Liver (tissue), 9 donors: Measurements from ENCODE around the gene ZNF415. TPM values are rescaled to one million over a fixed set of nuclear protein-coding genes. Genes with fewer than 3 reads are reported as not detected.

Experiments
- DNase-seq: peaks from one replicate; pipeline ENCODE4 v3.0.0-alpha.2; 2017; ENCODE audit warnings: low spot score
- H3K27ac ChIP-seq, 2 donors: one replicate each; pipeline ENCODE4 v1.7.0; 2013; ENCODE audit warnings: inconsistent platforms in 2 of 2, low read length in 2 of 2, control low read depth in 1 of 2, low read depth in 1 of 2, mild to moderate bottlenecking in 1 of 2
- H3K27me3 ChIP-seq, 4 donors: one replicate each; pipeline versions ENCODE4 v1.6.1 to v1.7.0; 2013; ENCODE audit warnings: low read length in 3 of 4, inconsistent platforms in 1 of 4, mild to moderate bottlenecking in 1 of 4, moderate library complexity in 1 of 4; ENCODE audit not compliant: control insufficient read depth in 4 of 4, insufficient read depth in 4 of 4
- H3K36me3 ChIP-seq, 4 donors: one replicate each; pipeline versions ENCODE4 v1.6.1 to v1.7.0; 2013; ENCODE audit warnings: low read length in 3 of 4, mild to moderate bottlenecking in 3 of 4, low read depth in 1 of 4, moderate library complexity in 1 of 4; ENCODE audit not compliant: control insufficient read depth in 4 of 4, insufficient read depth in 3 of 4
- H3K4me1 ChIP-seq, 4 donors: one replicate each; pipeline versions ENCODE4 v1.6.1 to v1.7.0; 2013; ENCODE audit warnings: low read length in 3 of 4, mild to moderate bottlenecking in 3 of 4, moderate library complexity in 1 of 4; ENCODE audit not compliant: control insufficient read depth in 4 of 4, insufficient read depth in 4 of 4
- H3K4me3 ChIP-seq, 3 donors: one replicate each; pipeline versions ENCODE4 v1.6.1 to v1.7.0; 2013; ENCODE audit warnings: low read length in 3 of 3, control low read depth in 1 of 3, low read depth in 1 of 3, mild to moderate bottlenecking in 1 of 3
- H3K9ac ChIP-seq, 2 donors: one replicate each; pipeline ENCODE4 v1.7.0; 2013; ENCODE audit warnings: low read length in 2 of 2, mild to moderate bottlenecking in 2 of 2, moderate library complexity in 2 of 2, control low read depth in 1 of 2, low read depth in 1 of 2
- H3K9me3 ChIP-seq, 4 donors: one replicate each; pipeline versions ENCODE4 v1.6.1 to v1.7.0; 2013; ENCODE audit warnings: low read length in 3 of 4; ENCODE audit not compliant: control insufficient read depth in 4 of 4
- ATF3 ChIP-seq: IDR thresholded peaks from 2 replicates; pipeline ENCODE4 v1.6.1; 2016; ENCODE audit warnings: antibody characterized with exemption
- CTCF ChIP-seq: fragments of 150-350 bp; IDR thresholded peaks from 2 replicates; pipeline ENCODE4 v1.5.1; 2017; ENCODE audit warnings: improper control_type of control experiment, low read depth, low read length; ENCODE audit not compliant: missing input control
- EGR1 ChIP-seq, 2 donors: IDR thresholded peaks; 2 replicates each; pipeline ENCODE4 v1.6.1; 2016 to 2018; ENCODE audit warnings: antibody characterized with exemption in 2 of 2, low read depth in 2 of 2
- FOXA1 ChIP-seq: IDR thresholded peaks from 2 replicates; pipeline ENCODE4 v1.6.1; 2016; ENCODE audit warnings: antibody characterized with exemption
- FOXA2 ChIP-seq: IDR thresholded peaks from 2 replicates; pipeline ENCODE4 v1.6.1; 2016; ENCODE audit warnings: antibody characterized with exemption
- GABPA ChIP-seq, 2 donors: IDR thresholded peaks in 1 of 2; conservative IDR thresholded peaks in 1 of 2; 2 replicates each; pipeline ENCODE4 v1.6.1; 2016; ENCODE audit warnings: antibody characterized with exemption in 2 of 2, mild to moderate bottlenecking in 1 of 2, moderate library complexity in 1 of 2
- HNF4A ChIP-seq, 2 donors: conservative IDR thresholded peaks; 2 replicates each; pipeline ENCODE4 v1.6.1; 2016; ENCODE audit warnings: antibody characterized with exemption in 2 of 2, mild to moderate bottlenecking in 2 of 2
- HNF4G ChIP-seq: IDR thresholded peaks from 2 replicates; pipeline ENCODE4 v1.6.1; 2016; ENCODE audit warnings: antibody characterized with exemption
- JUND ChIP-seq, 2 donors: IDR thresholded peaks; 2 replicates each; pipeline ENCODE4 v1.6.1; 2016; ENCODE audit warnings: antibody characterized with exemption in 2 of 2
- MAX ChIP-seq: IDR thresholded peaks from 2 replicates; pipeline ENCODE4 v1.6.1; 2016; ENCODE audit warnings: antibody characterized with exemption
- NR2F2 ChIP-seq: IDR thresholded peaks from 2 replicates; pipeline ENCODE4 v1.6.1; 2016; ENCODE audit warnings: antibody characterized with exemption
- RAD21 ChIP-seq, 2 donors: IDR thresholded peaks; 2 replicates each; pipeline ENCODE4 v1.6.1; 2016; ENCODE audit warnings: antibody characterized with exemption in 2 of 2, mild to moderate bottlenecking in 2 of 2
- REST ChIP-seq: IDR thresholded peaks from 2 replicates; pipeline ENCODE4 v1.6.1; 2016; ENCODE audit warnings: antibody characterized with exemption, mild to moderate bottlenecking
- RXRA ChIP-seq, 2 donors: IDR thresholded peaks; 2 replicates each; pipeline ENCODE4 v1.6.1; 2017 to 2018; ENCODE audit warnings: antibody characterized with exemption in 2 of 2, mild to moderate bottlenecking in 1 of 2
- SP1 ChIP-seq: IDR thresholded peaks from 2 replicates; pipeline ENCODE4 v1.6.1; 2018; ENCODE audit warnings: antibody characterized with exemption, mild to moderate bottlenecking
- TAF1 ChIP-seq: conservative IDR thresholded peaks from 2 replicates; pipeline ENCODE4 v1.6.1; 2016; ENCODE audit warnings: antibody characterized with exemption, mild to moderate bottlenecking
- YY1 ChIP-seq: IDR thresholded peaks from 2 replicates; pipeline ENCODE4 v1.6.1; 2016; ENCODE audit warnings: antibody characterized with exemption, mild to moderate bottlenecking
- ZBTB33 ChIP-seq: IDR thresholded peaks from 2 replicates; pipeline ENCODE4 v1.6.1; 2016; ENCODE audit warnings: antibody characterized with exemption
- WGBS: extraction: QIAGEN DNeasy Blood & Tissue Kit; methylation state at CpG from one replicate; pipeline ENCODE4 v1.1.7; 2013; 5-methylcytosine and 5-hydroxymethylcytosine counted together
- polyA plus RNA-seq, 2 donors: library from polyadenylated mRNA; stranded (reverse) in 1 of 2; unstranded in 1 of 2; fragments of 200-250 nt in 1 of 2; fragments of >200 nt in 1 of 2; fragmentation: Nextera tagmentation in 1 of 2; extraction: Ambion mirVana in 1 of 2; gene quantifications; one replicate each; pipeline versions ENCODE4 v1.2.1 to v1.2.3, GENCODE V29; 2013 to 2015
- total RNA-seq, 2 donors: library from RNA; depleted of rRNA; stranded (reverse); fragments of >200 nt; gene quantifications; one replicate each; pipeline ENCODE4 v1.2.3, GENCODE V29; 2014
- donor health status: healthy.
- donor health status: healthy.
- donor health status: healthy.
- donor health status: healthy.
- donor health status: healthy.

ZNF415 gene
- total and polyA plus RNA-seq, 4 donors = 0.65 to 2.4 (median 1.2) TPM

- peaks cover 21 to 48% (median 36%) of the 10 kb centered on the region in 4 donors for H3K9me3 ChIP-seq
- 95% methylated on average over 4 of the region's 4 CpGs for WGBS
Measured at GRCh38 chr19:53140351-53140750, 7.6 kb upstream of the ZNF415 start.

GRCh38 chr19:53136432-53136831 lies 3.7 kb upstream of the ZNF415 start:
- no peaks in the 10 kb centered on the region for H3K27me3 ChIP-seq
- no peak overlapping the region for H3K4me3 ChIP-seq
- DNase-seq = no peak
- TF ChIP-seq MAX (no peak), SP1 (no peak), FOXA1 (no peak), JUND (IDR thresholded peaks at IDR 0.05) (no peak), NR2F2 (no peak), HNF4A (conservative IDR thresholded peaks at IDR 0.05) (no peak), EGR1 (IDR thresholded peaks at IDR 0.05; ENCODE audit: low read depth in 2 of 2) (no peak), HNF4G (no peak), TAF1 (no peak), GABPA (IDR thresholded peaks at IDR 0.05 in 1 of 2, conservative IDR thresholded peaks at IDR 0.05 in 1 of 2) (no peak), RAD21 (IDR thresholded peaks at IDR 0.05) (no peak), REST (no peak), RXRA (IDR thresholded peaks at IDR 0.05) (no peak), ATF3 (no peak), YY1 (no peak), ZBTB33 (no peak), CTCF (no peak), FOXA2 (no peak)
- no peak overlapping the region for H3K27ac ChIP-seq
- H3K9me3 ChIP-seq = peaks cover 16 to 35% (median 29%) of the 10 kb centered on the region in 4 donors
- peaks cover 0 to 1% (median 0%) of the 10 kb centered on the region in 4 donors for H3K36me3 ChIP-seq
- WGBS = 90% methylated on average over 3 of the region's 3 CpGs
- peaks cover 0 to 2% (median 0%) of the 10 kb centered on the region in 4 donors for H3K4me1 ChIP-seq
- no peak overlapping the region for H3K9ac ChIP-seq

More at GRCh38 chr19:53140351-53140750, 7.6 kb upstream of the ZNF415 start:
- Histone ChIP-seq H3K27ac (no peak overlapping the region), H3K36me3 (peaks cover 0 to 9% (median 3%) of the 10 kb centered on the region in 4 donors), H3K4me3 (peak overlapping the region in 2 of 3 donors; percentile 49 to 51), H3K9ac (no peak overlapping the region), H3K4me1 (no peaks in the 10 kb centered on the region), H3K27me3 (no peaks in the 10 kb centered on the region)
- TF ChIP-seq ZBTB33 (no peak), HNF4A (conservative IDR thresholded peaks at IDR 0.05) (no peak), NR2F2 (no peak)
- no peak for DNase-seq
